HepG2 (cell line): ENCODE data around the gene RAMP3. TPM values are rescaled to one million over a fixed set of nuclear protein-coding genes. Genes with fewer than 3 reads are reported as not detected.

Experiments
- ATAC-seq: fragments of 200-7000 bp; cut with Tn5 transposase; 3 replicates; pipeline ENCODE4 v1.9.1; 2020; ENCODE audit warnings: mild to moderate bottlenecking, moderate library complexity
- BruUV-seq: library from RNA; stranded (reverse); fragments of 400-500 nt; replicated peaks from 2 replicates; lab custom pipeline; 2021; lab: Mats Ljungman, UMichigan
- CTCF ChIA-PET: fragments of 300-600 bp; formaldehyde crosslinking; extraction: SDS; loops from one replicate; lab custom pipeline; 2021; ENCODE audit warnings: low total read pairs, inconsistent platforms, low intra/inter-chr PET ratio; lab: Yijun Ruan, JAX
- POLR2A ChIA-PET: fragments of 350-600 bp; sonication (Branson Sonifier 250); formaldehyde crosslinking; loops from one replicate; lab custom pipeline; 2020; ENCODE audit warnings: antibody characterized with exemption, inconsistent platforms; lab: Yijun Ruan, JAX
- DNase-seq: peaks from one replicate; pipeline ENCODE4 v3.0.0-alpha.2; 2015; ENCODE audit warnings: low spot score
- FAIRE-seq: peaks from 3 replicates; lab custom pipeline; 2011; peaks lifted over from hg19 to GRCh38; lab: Jason Lieb, UNC
- H2AFZ ChIP-seq: one replicate; pipeline ENCODE4 v1.6.1; 2011; ENCODE audit warnings: low read length, inconsistent platforms
- H3K27ac ChIP-seq: fragments of 300-600 bp; 3 replicates; pipeline ENCODE4 v1.8.0; 2011; ENCODE audit warnings: mixed run types, mild to moderate bottlenecking, mixed read lengths, low read length, inconsistent platforms; ENCODE audit not compliant: insufficient read depth; ENCODE audit errors: extremely low read length
- H3K27me3 ChIP-seq, 2 experiments: fragments of 200-600 bp in 1 of 2; 2 replicates in 1 of 2; 3 replicates in 1 of 2; pipeline versions ENCODE4 v1.6.0 to v1.8.0; 2011; ENCODE audit warnings: low read length in 2 of 2, mild to moderate bottlenecking in 2 of 2, moderate library complexity in 2 of 2, inconsistent platforms in 1 of 2; ENCODE audit not compliant: insufficient read depth in 2 of 2, control insufficient read depth in 1 of 2
- H3K36me3 ChIP-seq, 2 experiments: fragments of 200-600 bp in 1 of 2; replicated peaks in 1 of 2; 2 replicates in 1 of 2; 3 replicates in 1 of 2; pipeline versions ENCODE4 v1.5.1 to v1.8.0; 2011; ENCODE audit warnings: low read length in 2 of 2, inconsistent platforms in 1 of 2; ENCODE audit not compliant: insufficient read depth in 2 of 2, control insufficient read depth in 1 of 2
- H3K4me1 ChIP-seq: 2 replicates; pipeline ENCODE4 v1.5.1; 2012; ENCODE audit warnings: low read length, inconsistent platforms; ENCODE audit not compliant: insufficient read depth
- H3K4me2 ChIP-seq: 2 replicates; pipeline ENCODE4 v1.6.0; 2011; ENCODE audit warnings: low read depth, low read length, inconsistent platforms
- H3K4me3 ChIP-seq, 3 experiments: fragments of 200-600 bp in 1 of 3; sonication (generic), shearing (Covaris generic) in 1 of 3; replicated peaks in 1 of 3; 2 replicates each; pipeline ENCODE4 v1.5.1; 2011 to 2016; ENCODE audit warnings: low read length in 3 of 3, inconsistent platforms in 2 of 3, low read depth in 2 of 3, mild to moderate bottlenecking in 2 of 3, control low read depth in 1 of 3, mixed read lengths in 1 of 3; ENCODE audit not compliant: insufficient read depth in 1 of 3
- H3K79me2 ChIP-seq: one replicate; pipeline ENCODE4 v1.6.1; 2011; ENCODE audit warnings: low read length, inconsistent platforms; ENCODE audit not compliant: insufficient read depth
- H3K9ac ChIP-seq: 2 replicates; pipeline ENCODE4 v1.6.0; 2011; ENCODE audit warnings: mild to moderate bottlenecking, low read depth, low read length, inconsistent platforms; ENCODE audit not compliant: insufficient read depth
- H3K9me3 ChIP-seq: 2 replicates; pipeline ENCODE4 v1.5.1; 2012; ENCODE audit warnings: mild to moderate bottlenecking, low read length
- H4K20me1 ChIP-seq: 2 replicates; pipeline ENCODE4 v1.6.0; 2011; ENCODE audit warnings: inconsistent platforms, mild to moderate bottlenecking, low read length, moderate library complexity; ENCODE audit not compliant: insufficient read depth
- CENPX ChIP-seq: sonication (generic); formaldehyde crosslinking; IDR thresholded peaks from 2 replicates; pipeline ENCODE4 v1.9.0; 2021; ENCODE audit warnings: mild to moderate bottlenecking, missing genetic modification reagents, moderate library complexity
- DNMT3B ChIP-seq: conservative IDR thresholded peaks from 2 replicates; pipeline ENCODE4 v1.6.1; 2016; ENCODE audit warnings: missing biosample characterization, control low read depth
- EP300 ChIP-seq, 3 experiments: sonication (generic) in 1 of 3; formaldehyde crosslinking in 1 of 3; IDR thresholded peaks; 2 replicates each; pipeline versions ENCODE4 v1.5.1 to v1.6.1; 2011 to 2020; ENCODE audit warnings: low read depth in 2 of 3, low read length in 2 of 3, borderline replicate concordance in 1 of 3, improper control_type of control experiment in 1 of 3, mild to moderate bottlenecking in 1 of 3, missing genetic modification reagents in 1 of 3, moderate library complexity in 1 of 3
- GRHL1 ChIP-seq: sonication (generic); formaldehyde crosslinking; conservative IDR thresholded peaks from 2 replicates; pipeline ENCODE4 v1.8.0; 2022; ENCODE audit warnings: missing genetic modification reagents
- HMGA1 ChIP-seq: sonication (generic); formaldehyde crosslinking; conservative IDR thresholded peaks from 2 replicates; pipeline ENCODE4 v1.4.0; 2020; ENCODE audit warnings: missing genetic modification reagents
- KAT2B ChIP-seq: fragments of 150-350 bp; IDR thresholded peaks from 2 replicates; pipeline ENCODE4 v1.6.1; 2014; ENCODE audit warnings: low read depth, low read length, borderline replicate concordance
- RXRB ChIP-seq: IDR thresholded peaks from 2 replicates; pipeline ENCODE4 v1.6.1; 2016; ENCODE audit warnings: borderline replicate concordance, missing genetic modification reagents, missing compliant biosample characterization
- ZBTB8A ChIP-seq: sonication (generic); formaldehyde crosslinking; IDR thresholded peaks from 2 replicates; pipeline ENCODE4 v1.4.0; 2020; ENCODE audit warnings: mild to moderate bottlenecking, low read depth, missing genetic modification reagents, borderline replicate concordance
- ZNF337 ChIP-seq: sonication (generic); formaldehyde crosslinking; IDR thresholded peaks from 2 replicates; pipeline ENCODE4 v1.5.1; 2020; ENCODE audit warnings: missing genetic modification reagents, low read depth, mild to moderate bottlenecking, borderline replicate concordance
- ZNF878 ChIP-seq: sonication (generic); formaldehyde crosslinking; IDR thresholded peaks from 2 replicates; pipeline ENCODE4 v1.8.1; 2023; ENCODE audit warnings: mild to moderate bottlenecking, missing genetic modification reagents, moderate library complexity
- WGBS: methylation state at CpG from one replicate; pipeline ENCODE4 v1.1.6; 2017; ENCODE audit warnings: low lambda C conversion rate; 5-methylcytosine and 5-hydroxymethylcytosine counted together
- in situ Hi-C: cut with HindIII; loops from 2 replicates; pipeline ENCODE4 v1.10.0; 2017; ENCODE audit warnings: low pct_unique_long_range_greater_than_20kb; ENCODE audit not compliant: extremely low pct_ligation_motif_present
- intact Hi-C: fragments of 100-400 bp; cut with micrococcal nuclease; formaldehyde crosslinking; loops from one replicate; pipeline ENCODE4 v1.10.0; 2022; ENCODE audit not compliant: unreplicated experiment
- polyA plus RNA-seq, 8 experiments: library from polyadenylated mRNA; depleted of rRNA in 3 of 8; stranded (reverse) in 7 of 8; unstranded in 1 of 8; fragments of >200 nt; fragmentation: Illumina TruSeq in 4 of 8; extraction: Trizol in 4 of 8; gene quantifications; 2 replicates each; pipeline versions ENCODE4 v1.2.1 to v1.2.3, GENCODE V29; 2011 to 2016; ENCODE audit warnings: low read depth in 4 of 8, missing spikeins in 1 of 8, mixed read lengths in 1 of 8; ENCODE audit not compliant: insufficient read depth in 1 of 8
- total RNA-seq, 5 experiments: library from RNA; depleted of rRNA; stranded (reverse); fragments of >200 nt; fragmentation: Illumina TruSeq; extraction: Trizol; gene quantifications; 2 replicates each; pipeline ENCODE4 v1.2.3, GENCODE V29; 2016; ENCODE audit warnings: low read depth in 1 of 5
- TF ChIP-seq, protein P1 (sequence below): sonication (generic); formaldehyde crosslinking; IDR thresholded peaks from 2 replicates; pipeline ENCODE4 v1.4.0; 2020; ENCODE audit warnings: missing genetic modification reagents, borderline replicate concordance
- TF ChIP-seq, protein P2 (sequence below): sonication (generic); formaldehyde crosslinking; IDR thresholded peaks from 2 replicates; pipeline ENCODE4 v1.4.0; 2020; ENCODE audit warnings: missing genetic modification reagents
- TF ChIP-seq, protein P3 (sequence below): sonication (generic); formaldehyde crosslinking; IDR thresholded peaks from 2 replicates; pipeline ENCODE4 v1.8.1; 2023; ENCODE audit warnings: missing genetic modification reagents, inconsistent platforms, borderline replicate concordance

The RAMP3 gene
- total and polyA plus RNA-seq, 2 of the 13 experiments (the other 11 are each of a cell fraction or from before 2014, with no cell fraction given) = not detected

- TF ChIP-seq, protein P1, sequence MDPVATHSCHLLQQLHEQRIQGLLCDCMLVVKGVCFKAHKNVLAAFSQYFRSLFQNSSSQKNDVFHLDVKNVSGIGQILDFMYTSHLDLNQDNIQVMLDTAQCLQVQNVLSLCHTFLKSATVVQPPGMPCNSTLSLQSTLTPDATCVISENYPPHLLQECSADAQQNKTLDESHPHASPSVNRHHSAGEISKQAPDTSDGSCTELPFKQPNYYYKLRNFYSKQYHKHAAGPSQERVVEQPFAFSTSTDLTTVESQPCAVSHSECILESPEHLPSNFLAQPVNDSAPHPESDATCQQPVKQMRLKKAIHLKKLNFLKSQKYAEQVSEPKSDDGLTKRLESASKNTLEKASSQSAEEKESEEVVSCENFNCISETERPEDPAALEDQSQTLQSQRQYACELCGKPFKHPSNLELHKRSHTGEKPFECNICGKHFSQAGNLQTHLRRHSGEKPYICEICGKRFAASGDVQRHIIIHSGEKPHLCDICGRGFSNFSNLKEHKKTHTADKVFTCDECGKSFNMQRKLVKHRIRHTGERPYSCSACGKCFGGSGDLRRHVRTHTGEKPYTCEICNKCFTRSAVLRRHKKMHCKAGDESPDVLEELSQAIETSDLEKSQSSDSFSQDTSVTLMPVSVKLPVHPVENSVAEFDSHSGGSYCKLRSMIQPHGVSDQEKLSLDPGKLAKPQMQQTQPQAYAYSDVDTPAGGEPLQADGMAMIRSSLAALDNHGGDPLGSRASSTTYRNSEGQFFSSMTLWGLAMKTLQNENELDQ (CRISPR knock-in tag) = no peak
- TF ChIP-seq KAT2B (no peak), CENPX (no peak), RXRB (no peak), ZBTB8A (CRISPR knock-in tag) (no peak)
Measured at GRCh38 chr7:45157286-45157652, 322 bp upstream of the RAMP3 start (continued).

DNA sequence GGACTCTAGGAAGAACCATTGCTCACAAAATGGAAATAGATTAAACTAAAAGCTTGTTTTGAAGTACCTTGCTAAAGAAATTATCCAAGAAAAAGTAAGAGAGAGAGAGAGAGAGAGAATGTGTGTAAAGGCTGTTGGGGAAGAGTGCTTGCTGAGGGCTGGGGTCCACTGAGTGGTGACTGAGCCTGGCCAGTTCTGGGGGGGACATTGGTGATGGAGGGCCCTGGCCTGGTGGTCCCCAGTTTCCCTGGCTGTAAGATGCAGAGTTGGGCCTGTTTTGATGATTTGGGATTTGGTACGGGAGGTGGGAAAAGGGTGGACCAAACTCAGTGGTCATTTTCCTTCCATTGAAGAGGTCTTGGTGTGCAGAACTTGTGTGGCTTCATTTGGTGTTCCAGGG is 880 bp downstream of the RAMP3 start:
- FAIRE-seq (no peak), DNase-seq (no peak), ATAC-seq (no peak)
- WGBS = 8% methylated on average over 1 of the region's 1 CpG
- H3K4me3 ChIP-seq = no peak overlapping the region
- no peaks in the 10 kb centered on the region for H4K20me1 ChIP-seq
- H3K4me2 ChIP-seq = no peak overlapping the region
- POLR2A ChIA-PET = no interaction called here
- no peaks in the 10 kb centered on the region for H3K79me2 ChIP-seq
- TF ChIP-seq ZNF337 = no peak
- TF ChIP-seq ZNF878 (CRISPR knock-in tag) = no peak
- TF ChIP-seq, protein P2, sequence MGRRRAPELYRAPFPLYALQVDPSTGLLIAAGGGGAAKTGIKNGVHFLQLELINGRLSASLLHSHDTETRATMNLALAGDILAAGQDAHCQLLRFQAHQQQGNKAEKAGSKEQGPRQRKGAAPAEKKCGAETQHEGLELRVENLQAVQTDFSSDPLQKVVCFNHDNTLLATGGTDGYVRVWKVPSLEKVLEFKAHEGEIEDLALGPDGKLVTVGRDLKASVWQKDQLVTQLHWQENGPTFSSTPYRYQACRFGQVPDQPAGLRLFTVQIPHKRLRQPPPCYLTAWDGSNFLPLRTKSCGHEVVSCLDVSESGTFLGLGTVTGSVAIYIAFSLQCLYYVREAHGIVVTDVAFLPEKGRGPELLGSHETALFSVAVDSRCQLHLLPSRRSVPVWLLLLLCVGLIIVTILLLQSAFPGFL (CRISPR knock-in tag) = no peak
- TF ChIP-seq EP300 (IDR thresholded peaks at IDR 0.05; ENCODE audit: low read depth in 2 of 2, low read length in 2 of 2) = no peak
- TF ChIP-seq EP300 (CRISPR knock-in tag; IDR thresholded peaks at IDR 0.05; ENCODE audit: borderline replicate concordance) = no peak
- no peak for TF ChIP-seq HMGA1 (CRISPR knock-in tag)
- TF ChIP-seq DNMT3B (CRISPR knock-in tag) = no peak
- no peak for TF ChIP-seq GRHL1
- TF ChIP-seq, protein P3, sequence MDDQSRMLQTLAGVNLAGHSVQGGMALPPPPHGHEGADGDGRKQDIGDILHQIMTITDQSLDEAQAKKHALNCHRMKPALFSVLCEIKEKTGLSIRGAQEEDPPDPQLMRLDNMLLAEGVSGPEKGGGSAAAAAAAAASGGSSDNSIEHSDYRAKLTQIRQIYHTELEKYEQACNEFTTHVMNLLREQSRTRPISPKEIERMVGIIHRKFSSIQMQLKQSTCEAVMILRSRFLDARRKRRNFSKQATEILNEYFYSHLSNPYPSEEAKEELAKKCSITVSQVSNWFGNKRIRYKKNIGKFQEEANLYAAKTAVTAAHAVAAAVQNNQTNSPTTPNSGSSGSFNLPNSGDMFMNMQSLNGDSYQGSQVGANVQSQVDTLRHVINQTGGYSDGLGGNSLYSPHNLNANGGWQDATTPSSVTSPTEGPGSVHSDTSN (CRISPR knock-in tag) = no peak
- H3K9ac ChIP-seq = no peak overlapping the region
- CTCF ChIA-PET = no interaction called here
- no peak overlapping the region for H3K27ac ChIP-seq
- in situ Hi-C loops (loop anchor here (25.0 kb wide), 1 partner anchor 429 kb away; no protein-coding TSS in a partner anchor), intact Hi-C loops (loop anchor here (10.0 kb wide), 1 partner anchor 426 kb away; no protein-coding TSS in a partner anchor)
- BruUV-seq = no TSS peak
- no peak overlapping the region for H2AFZ ChIP-seq
- no peaks in the 10 kb centered on the region for H3K4me1 ChIP-seq
- peaks cover 7 to 57% of the 10 kb centered on the region in 2 experiments; a peak in 4 of 5 replicates for H3K27me3 ChIP-seq
- H3K9me3 ChIP-seq = no peaks in the 10 kb centered on the region
- H3K36me3 ChIP-seq = no peaks in the 10 kb centered on the region
